WERI-Rb-1 (cell line): ENCODE data around the gene XRCC1.
A peak's percentile ranks its signal among the peaks of the same experiment; 100 is the strongest.

ENCODE experiments used
- DNase-seq: peaks from one replicate; pipeline ENCODE4 v3.0.0-alpha.2; 2020
- H3K27ac ChIP-seq: fragments of 250-450 bp; sonication (Bioruptor Pico); 2 replicates; pipeline ENCODE4 v1.5.1; 2020; ENCODE audit warnings: mild to moderate bottlenecking, moderate library complexity
- H3K27me3 ChIP-seq: fragments of 250-450 bp; sonication (Bioruptor Pico); 2 replicates; pipeline ENCODE4 v1.5.1; 2021; ENCODE audit warnings: mild to moderate bottlenecking, low read depth, moderate library complexity; ENCODE audit not compliant: insufficient read depth, severe bottlenecking
- H3K36me3 ChIP-seq: fragments of 250-450 bp; sonication (Bioruptor Pico); 2 replicates; pipeline ENCODE4 v1.5.1; 2020; ENCODE audit warnings: mild to moderate bottlenecking, moderate library complexity
- H3K4me3 ChIP-seq: 2 replicates; pipeline ENCODE4 v1.5.1; 2011; ENCODE audit warnings: low read depth, mild to moderate bottlenecking, control low read depth, low read length
- H3K9me3 ChIP-seq: fragments of 250-450 bp; sonication (Bioruptor Pico); 2 replicates; pipeline ENCODE4 v1.5.1; 2021; ENCODE audit warnings: mild to moderate bottlenecking, moderate library complexity; ENCODE audit not compliant: severe bottlenecking
- CTCF ChIP-seq: IDR thresholded peaks from 2 replicates; pipeline ENCODE4 v1.5.1; 2011; ENCODE audit warnings: low read depth, mild to moderate bottlenecking, control low read depth, inconsistent platforms, low read length

XRCC1 gene, protein sequence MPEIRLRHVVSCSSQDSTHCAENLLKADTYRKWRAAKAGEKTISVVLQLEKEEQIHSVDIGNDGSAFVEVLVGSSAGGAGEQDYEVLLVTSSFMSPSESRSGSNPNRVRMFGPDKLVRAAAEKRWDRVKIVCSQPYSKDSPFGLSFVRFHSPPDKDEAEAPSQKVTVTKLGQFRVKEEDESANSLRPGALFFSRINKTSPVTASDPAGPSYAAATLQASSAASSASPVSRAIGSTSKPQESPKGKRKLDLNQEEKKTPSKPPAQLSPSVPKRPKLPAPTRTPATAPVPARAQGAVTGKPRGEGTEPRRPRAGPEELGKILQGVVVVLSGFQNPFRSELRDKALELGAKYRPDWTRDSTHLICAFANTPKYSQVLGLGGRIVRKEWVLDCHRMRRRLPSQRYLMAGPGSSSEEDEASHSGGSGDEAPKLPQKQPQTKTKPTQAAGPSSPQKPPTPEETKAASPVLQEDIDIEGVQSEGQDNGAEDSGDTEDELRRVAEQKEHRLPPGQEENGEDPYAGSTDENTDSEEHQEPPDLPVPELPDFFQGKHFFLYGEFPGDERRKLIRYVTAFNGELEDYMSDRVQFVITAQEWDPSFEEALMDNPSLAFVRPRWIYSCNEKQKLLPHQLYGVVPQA

DNA sequence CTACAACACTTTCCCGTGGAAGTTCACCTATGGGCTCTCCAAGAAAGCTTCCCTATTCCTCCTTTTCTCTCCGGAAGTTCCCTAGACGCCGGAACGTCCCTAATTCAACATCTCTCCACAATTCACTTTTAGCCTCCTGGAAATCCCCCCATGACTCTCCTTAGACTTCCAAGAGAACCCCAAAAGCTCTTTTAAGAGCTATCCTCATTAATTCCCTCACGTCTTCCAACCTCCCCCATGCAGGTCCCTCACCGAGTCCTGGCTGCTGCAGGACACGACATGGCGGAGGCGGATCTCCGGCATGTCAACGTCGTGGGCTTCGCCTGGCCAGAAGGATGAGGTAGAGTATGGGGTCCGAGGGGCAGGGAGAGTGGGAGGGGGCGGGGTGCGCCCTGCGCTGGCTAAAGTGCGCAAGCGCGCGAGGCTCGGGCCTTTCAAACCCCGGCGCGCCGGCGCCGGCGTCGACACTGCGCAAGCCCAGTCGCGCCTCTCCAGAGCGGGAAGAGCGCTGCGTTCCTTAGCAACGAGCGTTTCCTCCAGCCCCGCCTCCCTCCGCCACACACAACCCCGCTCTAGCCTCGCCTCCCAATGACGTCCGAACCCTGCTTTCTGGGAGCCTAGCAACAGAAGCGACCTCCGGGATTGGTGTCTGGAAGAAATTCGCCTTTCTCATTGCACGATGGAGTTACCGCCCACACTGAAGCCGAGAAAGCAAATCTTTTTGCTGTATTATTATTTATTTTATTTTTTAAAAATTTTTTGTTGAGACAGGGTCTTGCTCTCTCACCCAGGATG lies at the start of gene XRCC1, which contains the start of gene PINLYP:
TSS of gene XRCC1 (minus strand) at position 372 of the 795 bp plus-strand sequence. CDS start at position 303, 69 bp downstream.
TSS of gene PINLYP (plus strand) at position 646 of the 795 bp plus-strand sequence. CDS start 1,391 bp downstream, outside the sequence.
- no peaks in the 10 kb centered on the region for H3K9me3 ChIP-seq
- DNase-seq, result peak; percentile 98
- H3K27ac ChIP-seq, result peak within 1 kb of the TSS; percentile 92
- TF ChIP-seq CTCF, result no peak
- H3K27me3 ChIP-seq, result no peaks in the 10 kb centered on the region
- peak within 1 kb of the TSS; percentile 100 for H3K4me3 ChIP-seq
- H3K36me3 ChIP-seq, result peaks cover 31% of the 10 kb centered on the region

- DNase-seq, result peak; percentile 29
- no peak overlapping the region for H3K27ac ChIP-seq
- no peaks in the 10 kb centered on the region for H3K27me3 ChIP-seq
- H3K9me3 ChIP-seq, result no peaks in the 10 kb centered on the region
- peaks cover 24% of the 10 kb centered on the region for H3K36me3 ChIP-seq
- H3K4me3 ChIP-seq, result no peak overlapping the region
- TF ChIP-seq CTCF, result no peak
Observed at GRCh38 chr19:43624933-43625332, 49.6 kb upstream of the XRCC1 start.

DNA sequence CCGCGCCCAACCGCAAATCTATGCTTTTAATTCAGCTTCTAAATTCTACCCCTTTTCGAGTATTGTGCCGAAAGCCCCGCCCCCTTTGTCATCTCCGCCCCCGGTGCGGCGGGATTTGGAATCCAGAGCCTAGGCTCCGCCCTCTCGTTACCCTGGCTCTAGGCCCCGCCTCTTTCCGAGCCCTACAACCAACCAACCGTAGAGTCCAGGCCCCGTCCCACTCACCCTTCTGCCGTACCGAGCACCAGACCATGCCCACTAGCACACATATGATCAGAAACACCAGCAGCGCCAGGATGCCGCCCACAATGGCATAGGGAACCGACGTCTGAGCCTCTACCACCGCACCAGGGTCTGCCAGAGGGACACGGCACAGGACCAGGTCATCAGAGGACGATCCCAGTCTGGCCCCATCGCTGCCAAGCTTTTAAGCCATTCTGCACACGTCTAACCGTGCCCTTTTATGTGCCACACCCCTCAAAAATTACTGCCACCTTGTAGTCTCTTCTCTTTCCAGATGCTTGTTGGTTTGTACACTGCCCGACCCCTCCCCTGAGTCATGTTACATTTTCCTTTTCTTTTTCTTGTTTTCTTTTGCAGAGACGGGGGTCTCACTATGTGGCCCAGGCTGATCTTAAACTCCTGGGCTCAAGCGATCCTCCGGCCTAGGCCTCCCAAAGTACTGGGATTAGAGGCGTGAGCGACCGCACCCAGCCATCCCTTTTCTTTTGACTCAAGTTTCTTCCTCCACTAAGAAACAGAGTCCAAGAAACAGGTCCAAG lies 48.8 kb upstream of the XRCC1 start:
- Histone ChIP-seq H3K36me3 (peaks cover 24% of the 10 kb centered on the region), H3K27me3 (no peaks in the 10 kb centered on the region), H3K9me3 (no peaks in the 10 kb centered on the region), H3K4me3 (no peak overlapping the region), H3K27ac (no peak overlapping the region)
- TF ChIP-seq CTCF, result no peak
- DNase-seq, result no peak

- no peak for DNase-seq
- TF ChIP-seq CTCF, result no peak
- Histone ChIP-seq H3K4me3 (no peak overlapping the region), H3K27me3 (no peaks in the 10 kb centered on the region), H3K27ac (no peak overlapping the region), H3K36me3 (peaks cover 24% of the 10 kb centered on the region), H3K9me3 (no peaks in the 10 kb centered on the region)
Observed at GRCh38 chr19:43622956-43623355, 47.6 kb upstream of the XRCC1 start.

DNA sequence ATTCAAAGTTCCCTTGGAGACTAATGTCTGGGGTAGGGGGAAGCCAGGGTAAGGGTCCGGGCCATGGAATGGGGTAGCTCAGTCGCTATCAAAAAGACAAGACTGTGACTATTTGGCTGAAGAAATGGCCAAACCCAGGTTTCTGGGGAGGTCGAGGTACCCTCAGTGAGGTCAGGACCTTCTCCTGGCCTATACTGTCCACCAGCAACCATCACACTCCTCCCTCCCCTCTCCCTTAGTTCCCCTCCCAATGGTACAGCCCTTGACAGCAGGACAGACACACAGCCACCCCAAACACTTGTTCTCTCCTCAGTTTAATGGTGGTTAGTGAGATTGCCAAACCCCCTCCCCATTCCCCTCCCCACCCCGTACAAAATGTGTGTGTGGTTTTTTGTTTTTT lies 46.7 kb upstream of the XRCC1 start:
- Histone ChIP-seq H3K4me3 (no peak overlapping the region), H3K27ac (no peak overlapping the region), H3K9me3 (no peaks in the 10 kb centered on the region), H3K36me3 (peaks cover 24% of the 10 kb centered on the region), H3K27me3 (no peaks in the 10 kb centered on the region)
- no peak for DNase-seq
- no peak for TF ChIP-seq CTCF
